Chondrocyte (in vitro differentiated cells): ENCODE measurements around the gene INTS1. TPM values are rescaled to one million over a fixed set of nuclear protein-coding genes. Genes with fewer than 3 reads are reported as not detected.
A peak's percentile ranks its signal among the peaks of the same experiment; 100 is the strongest.

Experiments
- DNase-seq: peaks from one replicate; pipeline ENCODE4 v3.0.0; 2021; ENCODE audit warnings: mixed read lengths, low spot score
- H3K27ac Mint-ChIP-seq: one replicate; pipeline ENCODE4 v1.8.0; 2021; ENCODE audit warnings: mild to moderate bottlenecking, moderate library complexity, mixed read lengths; ENCODE audit not compliant: unreplicated experiment
- H3K27me3 Mint-ChIP-seq: 2 replicates; pipeline ENCODE4 v1.8.0; 2021; ENCODE audit warnings: low read depth, mixed read lengths
- H3K36me3 Mint-ChIP-seq: 2 replicates; pipeline ENCODE4 v1.8.0; 2021; ENCODE audit warnings: low read depth, mixed read lengths
- H3K4me1 Mint-ChIP-seq: 2 replicates; pipeline ENCODE4 v1.8.0; 2021; ENCODE audit warnings: low read depth, mild to moderate bottlenecking, mixed read lengths
- H3K4me3 Mint-ChIP-seq: one replicate; pipeline ENCODE4 v1.8.0; 2021; ENCODE audit warnings: mild to moderate bottlenecking, moderate library complexity, mixed read lengths; ENCODE audit not compliant: unreplicated experiment
- H3K9me3 Mint-ChIP-seq: 2 replicates; pipeline ENCODE4 v1.8.0; 2021; ENCODE audit warnings: low read depth, mixed read lengths
- total RNA-seq: library from RNA; stranded (reverse); gene quantifications from 3 replicates; pipeline ENCODE4 v1.2.1, GENCODE V29; 2021
- TF ChIP-seq, protein P1 (sequence below): fragments of 200-600 bp; sonication (generic); IDR thresholded peaks from 2 replicates; pipeline ENCODE4 v1.5.0; 2021; ENCODE audit warnings: antibody characterized with exemption, mild to moderate bottlenecking, moderate library complexity

Gene INTS1
- total RNA-seq, 1 donor from 2014 or later, result 80.4 TPM

GRCh38 chr7:1459920-1460820, 44.0 kb downstream of the INTS1 start:
- Mint-ChIP-seq H3K36me3 (no peaks in the 10 kb centered on the region), H3K4me1 (peaks cover 54% of the 10 kb centered on the region), H3K27ac (peak overlapping the region; percentile 73), H3K27me3 (no peaks in the 10 kb centered on the region), H3K9me3 (no peaks in the 10 kb centered on the region), H3K4me3 (peak overlapping the region; percentile 70)
- DNase-seq, result no peak
- TF ChIP-seq, protein P1, sequence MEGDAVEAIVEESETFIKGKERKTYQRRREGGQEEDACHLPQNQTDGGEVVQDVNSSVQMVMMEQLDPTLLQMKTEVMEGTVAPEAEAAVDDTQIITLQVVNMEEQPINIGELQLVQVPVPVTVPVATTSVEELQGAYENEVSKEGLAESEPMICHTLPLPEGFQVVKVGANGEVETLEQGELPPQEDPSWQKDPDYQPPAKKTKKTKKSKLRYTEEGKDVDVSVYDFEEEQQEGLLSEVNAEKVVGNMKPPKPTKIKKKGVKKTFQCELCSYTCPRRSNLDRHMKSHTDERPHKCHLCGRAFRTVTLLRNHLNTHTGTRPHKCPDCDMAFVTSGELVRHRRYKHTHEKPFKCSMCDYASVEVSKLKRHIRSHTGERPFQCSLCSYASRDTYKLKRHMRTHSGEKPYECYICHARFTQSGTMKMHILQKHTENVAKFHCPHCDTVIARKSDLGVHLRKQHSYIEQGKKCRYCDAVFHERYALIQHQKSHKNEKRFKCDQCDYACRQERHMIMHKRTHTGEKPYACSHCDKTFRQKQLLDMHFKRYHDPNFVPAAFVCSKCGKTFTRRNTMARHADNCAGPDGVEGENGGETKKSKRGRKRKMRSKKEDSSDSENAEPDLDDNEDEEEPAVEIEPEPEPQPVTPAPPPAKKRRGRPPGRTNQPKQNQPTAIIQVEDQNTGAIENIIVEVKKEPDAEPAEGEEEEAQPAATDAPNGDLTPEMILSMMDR, result no peak

DNA sequence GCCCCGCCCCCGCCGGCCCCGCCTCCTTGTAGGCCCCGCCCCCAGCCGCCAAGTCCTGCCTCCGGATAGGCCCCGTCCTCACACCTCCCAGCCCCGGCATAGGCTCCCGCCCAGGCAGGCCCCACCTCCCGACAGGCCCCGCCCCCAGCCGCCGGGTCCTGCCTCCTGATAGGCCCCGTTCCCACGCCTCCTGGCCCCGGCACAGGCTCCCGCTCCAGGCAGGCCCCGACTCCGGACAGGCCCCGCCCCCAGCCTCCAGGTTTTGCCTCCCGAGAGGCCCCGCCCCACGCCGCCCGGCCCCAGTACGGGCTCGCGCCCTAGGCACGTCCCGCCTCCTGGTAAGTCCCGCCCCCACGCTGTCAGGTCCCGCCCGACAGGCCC, 44.7 kb downstream of the INTS1 start:
- peak overlapping the region; percentile 90 for H3K4me3 Mint-ChIP-seq
- no peaks in the 10 kb centered on the region for H3K27me3 Mint-ChIP-seq
- H3K36me3 Mint-ChIP-seq, result no peaks in the 10 kb centered on the region
- peaks cover 61% of the 10 kb centered on the region for H3K4me1 Mint-ChIP-seq
- DNase-seq, result peak; percentile 100
- no peaks in the 10 kb centered on the region for H3K9me3 Mint-ChIP-seq
- no peak overlapping the region for H3K27ac Mint-ChIP-seq
- TF ChIP-seq, protein P1, result no peak

DNA sequence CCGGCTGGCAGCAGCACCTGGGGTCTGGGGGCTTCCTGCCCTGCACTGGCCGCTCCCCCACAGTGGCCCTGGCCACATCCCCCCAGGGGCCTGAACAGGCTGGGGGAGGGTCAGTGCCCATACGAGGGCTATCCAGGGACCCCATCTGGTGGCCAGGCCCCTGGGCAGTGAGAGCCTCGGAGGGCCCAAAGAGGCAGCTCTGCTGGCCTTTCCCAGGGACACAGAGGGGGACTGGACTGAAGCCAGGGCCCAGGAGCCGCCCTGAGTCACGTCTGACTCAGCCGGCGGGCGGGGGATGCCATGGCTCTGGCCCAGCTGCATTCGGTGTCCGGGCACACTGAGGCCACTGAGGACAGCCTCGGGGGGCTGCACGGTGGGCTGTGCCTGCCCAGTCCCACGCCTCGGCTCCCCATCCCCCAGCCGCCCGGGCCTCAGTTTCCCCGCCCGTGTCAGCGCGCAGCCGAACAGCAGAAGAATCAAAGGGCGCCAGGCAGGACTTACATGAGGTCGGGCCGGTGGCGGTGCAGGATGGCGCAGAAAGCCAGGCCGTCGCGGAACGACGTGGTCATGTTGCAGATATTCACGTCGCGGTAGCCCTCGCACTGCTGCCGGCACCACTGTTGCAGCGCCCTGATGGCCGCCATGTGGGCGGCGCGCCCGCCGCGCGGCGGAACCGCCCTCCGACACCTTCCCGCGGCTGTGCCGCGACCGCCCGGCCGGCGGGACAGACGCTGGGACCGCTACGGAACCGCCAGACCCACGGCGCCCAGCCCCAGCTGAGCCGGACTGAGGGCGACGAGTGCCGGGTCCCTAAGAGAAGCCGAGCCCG, 45.3 kb downstream of the INTS1 start, which contains the start of gene MICALL2:
Gene MICALL2, minus strand, starts transcription at position 788 of the 829 bp plus-strand sequence. Its CDS starts 144 bp downstream, at position 644.
- Mint-ChIP-seq H3K27me3 (no peaks in the 10 kb centered on the region), H3K4me1 (peaks cover 64% of the 10 kb centered on the region), H3K36me3 (no peaks in the 10 kb centered on the region), H3K9me3 (no peaks in the 10 kb centered on the region), H3K27ac (peak within 1 kb of the TSS; percentile 91), H3K4me3 (peak within 1 kb of the TSS; percentile 90)
- TF ChIP-seq, protein P1, result no peak
- no peak for DNase-seq

- no peaks in the 10 kb centered on the region for H3K9me3 Mint-ChIP-seq
- TF ChIP-seq, protein P1, result no peak
- peaks cover 69% of the 10 kb centered on the region for H3K4me1 Mint-ChIP-seq
- H3K27me3 Mint-ChIP-seq, result no peaks in the 10 kb centered on the region
- H3K27ac Mint-ChIP-seq, result peak overlapping the region; percentile 91
- H3K4me3 Mint-ChIP-seq, result peak overlapping the region; percentile 90
- H3K36me3 Mint-ChIP-seq, result no peaks in the 10 kb centered on the region
- no peak for DNase-seq
Measured at GRCh38 chr7:1457949-1458682, 46.1 kb downstream of the INTS1 start.
